A673 (cell line): ENCODE data around the gene IPO8. TPM values are rescaled to one million over a fixed set of nuclear protein-coding genes. Genes with fewer than 3 reads are reported as not detected.

ENCODE experiments used
- BruUV-seq: library from RNA; stranded (reverse); fragments of 400-500 nt; replicated peaks from 2 replicates; lab custom pipeline; 2021; lab: Mats Ljungman, UMichigan
- CTCF ChIA-PET: fragments of 300-600 bp; sonication (Branson Sonifier 250); formaldehyde crosslinking; loops from one replicate; lab custom pipeline; 2022; ENCODE audit warnings: antibody characterized with exemption; lab: Charles Lee
- POLR2A ChIA-PET: fragments of 300-600 bp; sonication (Branson Sonifier 250); formaldehyde crosslinking; loops from one replicate; lab custom pipeline; 2022; ENCODE audit warnings: antibody characterized with exemption; ENCODE audit not compliant: low non-redundant PET; lab: Charles Lee
- DNase-seq: peaks from one replicate; pipeline ENCODE4 v3.0.0-alpha.2; 2015; ENCODE audit warnings: low spot score
- H3K27ac ChIP-seq: fragments of 200-600 bp; sonication (generic); 2 replicates; pipeline ENCODE4 v1.5.1; 2016; ENCODE audit warnings: mixed run types, low read depth, mild to moderate bottlenecking, mixed read lengths, antibody characterized with exemption, low read length; ENCODE audit not compliant: poor library complexity, severe bottlenecking
- H3K27me3 ChIP-seq: fragments of 200-600 bp; sonication (generic); replicated peaks from 2 replicates; pipeline ENCODE4 v1.6.1; 2017; ENCODE audit warnings: mixed run types, low read depth, mild to moderate bottlenecking, mixed read lengths, antibody characterized with exemption, low read length; ENCODE audit not compliant: insufficient read depth, poor library complexity
- H3K36me3 ChIP-seq: fragments of 200-600 bp; sonication (generic); 2 replicates; pipeline ENCODE4 v1.6.1; 2016; ENCODE audit warnings: mixed run types, mild to moderate bottlenecking, mixed read lengths, antibody characterized with exemption, low read length; ENCODE audit not compliant: insufficient read depth, poor library complexity, severe bottlenecking
- H3K4me1 ChIP-seq: fragments of 200-600 bp; sonication (generic); 2 replicates; pipeline ENCODE4 v1.6.1; 2017; ENCODE audit warnings: mixed run types, mild to moderate bottlenecking, mixed read lengths, antibody characterized with exemption, low read length; ENCODE audit not compliant: insufficient read depth, poor library complexity, severe bottlenecking
- H3K4me3 ChIP-seq: fragments of 200-600 bp; sonication (generic); 2 replicates; pipeline ENCODE4 v1.5.1; 2016; ENCODE audit warnings: low read depth, mixed run types, mild to moderate bottlenecking, mixed read lengths, low read length; ENCODE audit not compliant: poor library complexity, severe bottlenecking
- H3K9me3 ChIP-seq: fragments of 200-600 bp; sonication (generic); 2 replicates; pipeline ENCODE4 v1.6.1; 2016; ENCODE audit warnings: mixed run types, low read depth, mild to moderate bottlenecking, mixed read lengths, antibody characterized with exemption, low read length; ENCODE audit not compliant: poor library complexity, severe bottlenecking
- CTCF ChIP-seq: fragments of 300-800, 200-600 bp; sonication (generic); conservative IDR thresholded peaks from 2 replicates; pipeline ENCODE4 v1.5.1; 2017; ENCODE audit warnings: low read depth, mild to moderate bottlenecking, antibody characterized with exemption, low read length, moderate library complexity, mixed read lengths
- EZH2 ChIP-seq: fragments of 200-600 bp; sonication (generic); IDR thresholded peaks from 2 replicates; pipeline ENCODE4 v1.6.1; 2017; ENCODE audit warnings: borderline replicate concordance, low read depth, mild to moderate bottlenecking, mixed read lengths, antibody characterized with exemption, low read length; ENCODE audit not compliant: poor library complexity, severe bottlenecking
- intact Hi-C: fragments of 100-400 bp; cut with micrococcal nuclease; formaldehyde crosslinking; loops from one replicate; pipeline ENCODE4 v1.10.0; 2022; ENCODE audit not compliant: unreplicated experiment
- total RNA-seq: library from RNA; stranded (reverse); gene quantifications from 2 replicates; pipeline ENCODE4 v1.2.3, GENCODE V29; 2021

Gene IPO8
- total RNA-seq, 1 experiment from 2014 or later = 37.9 TPM

DNA sequence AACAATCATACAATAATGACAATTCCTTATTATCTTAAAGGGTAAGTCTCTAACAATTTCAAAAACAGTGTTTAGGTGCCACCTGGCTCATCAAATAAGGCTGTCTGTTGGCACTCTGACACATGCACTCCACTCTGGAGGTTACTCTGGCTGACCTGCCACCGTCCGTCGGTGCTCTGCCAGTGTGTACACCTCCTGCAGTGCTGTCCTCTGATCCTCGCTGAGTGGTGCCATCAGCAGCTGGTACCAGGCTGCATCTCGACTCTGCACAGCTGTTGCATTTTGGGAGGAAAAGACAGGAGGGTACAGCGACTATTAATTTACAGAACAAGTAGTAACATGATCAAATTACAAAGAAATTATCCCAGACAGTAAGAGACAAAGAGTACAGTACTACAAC, 63.9 kb downstream of the IPO8 start:
- Histone ChIP-seq H3K4me1 (no peaks in the 10 kb centered on the region), H3K4me3 (no peak overlapping the region), H3K27ac (no peak overlapping the region), H3K36me3 (peaks cover 21% of the 10 kb centered on the region), H3K27me3 (no peaks in the 10 kb centered on the region), H3K9me3 (no peaks in the 10 kb centered on the region)
- POLR2A ChIA-PET = no interaction called here
- no peak for TF ChIP-seq EZH2
- no peak for TF ChIP-seq CTCF
- CTCF ChIA-PET = no interaction called here
- no TSS peak for BruUV-seq
- DNase-seq = no peak
- intact Hi-C loops = no loop called here

DNA sequence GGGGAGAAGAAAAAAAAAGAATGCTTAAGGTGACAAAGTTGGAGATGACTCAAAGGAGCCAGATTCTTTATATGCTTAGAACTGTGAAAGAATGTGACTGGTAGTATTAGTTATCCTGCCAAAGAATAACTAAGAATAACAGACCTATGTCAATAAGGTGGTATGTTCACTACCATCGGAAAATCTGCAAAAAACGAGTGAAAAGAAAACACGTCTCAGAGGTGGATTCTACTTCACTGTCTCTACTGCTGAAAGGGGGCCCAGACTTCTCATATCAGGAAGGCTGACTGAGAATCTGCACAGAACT, 64.7 kb downstream of the IPO8 start:
- H3K9me3 ChIP-seq = no peaks in the 10 kb centered on the region
- no peak overlapping the region for H3K27ac ChIP-seq
- POLR2A ChIA-PET = no interaction called here
- H3K4me3 ChIP-seq = no peak overlapping the region
- no peak for DNase-seq
- CTCF ChIA-PET = no interaction called here
- H3K4me1 ChIP-seq = no peaks in the 10 kb centered on the region
- no peak for TF ChIP-seq CTCF
- TF ChIP-seq EZH2 = no peak
- intact Hi-C loops = no loop called here
- no peaks in the 10 kb centered on the region for H3K27me3 ChIP-seq
- no TSS peak for BruUV-seq
- peaks cover 13% of the 10 kb centered on the region for H3K36me3 ChIP-seq

DNA sequence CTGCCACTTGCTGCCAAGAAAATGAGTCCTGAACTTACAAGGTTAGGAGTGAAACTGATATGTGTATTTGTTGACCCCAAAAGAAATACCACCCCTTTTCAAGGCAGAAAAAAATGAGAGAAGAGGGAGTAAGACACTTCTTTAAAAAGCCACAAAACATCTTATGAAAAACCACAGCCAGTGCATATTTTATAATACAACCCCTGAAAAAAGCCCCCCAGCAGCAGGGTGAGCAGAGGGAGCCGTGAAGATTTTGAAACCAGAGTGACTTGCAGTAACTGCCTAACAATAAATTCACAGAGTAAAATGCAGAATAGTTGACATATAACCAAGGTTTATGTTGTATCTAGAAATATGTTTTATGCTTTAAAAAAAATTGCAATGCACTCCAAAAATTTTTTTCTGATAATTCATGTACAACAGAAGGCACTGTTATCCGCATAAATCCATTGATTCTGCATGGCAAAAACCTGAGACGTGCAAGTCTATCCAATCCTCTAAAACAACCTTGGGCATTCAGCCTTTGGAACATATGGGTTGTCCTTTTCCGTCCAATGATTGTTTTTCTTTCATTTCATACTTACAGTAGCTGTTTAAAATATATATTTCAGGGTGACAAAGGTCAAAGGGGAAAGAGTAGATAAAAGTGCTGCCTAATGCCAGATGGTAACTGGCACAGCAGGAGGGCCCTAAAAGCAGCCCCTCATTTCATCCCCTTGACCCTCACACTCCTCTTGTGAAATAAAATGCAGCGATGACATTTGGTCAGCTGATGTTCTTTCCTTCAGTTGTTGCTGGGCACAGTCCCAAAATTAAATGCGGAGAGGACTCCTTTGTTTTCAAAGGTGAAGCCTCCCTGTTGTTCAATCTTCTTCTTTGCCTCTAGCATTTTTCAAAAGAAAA, 65.3 kb downstream of the IPO8 start:
- Histone ChIP-seq H3K4me1 (no peaks in the 10 kb centered on the region), H3K36me3 (peaks cover 13% of the 10 kb centered on the region), H3K27me3 (no peaks in the 10 kb centered on the region), H3K27ac (no peak overlapping the region), H3K4me3 (no peak overlapping the region), H3K9me3 (no peaks in the 10 kb centered on the region)
- intact Hi-C loops = no loop called here
- ChIA-PET CTCF (no interaction called here), POLR2A (no interaction called here)
- TF ChIP-seq CTCF = no peak
- TF ChIP-seq EZH2 = no peak
- BruUV-seq = no TSS peak
- no peak for DNase-seq
